OCI-LY1 (cell line): Measurements from ENCODE around the gene MOK.

Source experiments
- H2AFZ ChIP-seq: fragments of 200-600 bp; sonication (generic), shearing (Covaris generic); 2 replicates; pipeline ENCODE4 v1.6.0; 2014; ENCODE audit warnings: antibody characterized with exemption, mild to moderate bottlenecking, low read length
- H3F3A ChIP-seq: fragments of 200-600 bp; sonication (generic), shearing (Covaris generic); 2 replicates; pipeline ENCODE4 v1.6.0; 2014; ENCODE audit warnings: mild to moderate bottlenecking, antibody characterized with exemption, low read length, moderate library complexity; ENCODE audit not compliant: insufficient read depth
- H3K27ac ChIP-seq: fragments of 200-600 bp; sonication (generic); 2 replicates; pipeline ENCODE4 v1.5.1; 2014; ENCODE audit warnings: low read length, mixed run types, mild to moderate bottlenecking, low read depth; ENCODE audit not compliant: poor library complexity, severe bottlenecking
- H3K27me3 ChIP-seq: fragments of 200-600 bp; sonication (generic); 2 replicates; pipeline ENCODE4 v1.6.0; 2014; ENCODE audit warnings: antibody characterized with exemption, mild to moderate bottlenecking, low read length, moderate library complexity; ENCODE audit not compliant: insufficient read depth
- H3K36me3 ChIP-seq: fragments of 200-600 bp; sonication (generic); 2 replicates; pipeline ENCODE4 v1.6.1; 2014; ENCODE audit warnings: mild to moderate bottlenecking, antibody characterized with exemption, low read length, moderate library complexity, mixed read lengths; ENCODE audit not compliant: insufficient read depth
- H3K4me1 ChIP-seq: fragments of 200-600 bp; sonication (generic); 2 replicates; pipeline ENCODE4 v1.5.1; 2014; ENCODE audit warnings: mild to moderate bottlenecking, low read length, moderate library complexity; ENCODE audit not compliant: insufficient read depth, severe bottlenecking
- H3K4me2 ChIP-seq: fragments of 200-600 bp; sonication (generic), shearing (Covaris generic); 2 replicates; pipeline ENCODE4 v1.6.1; 2014; ENCODE audit warnings: low read length
- H3K4me3 ChIP-seq: fragments of 200-600 bp; sonication (generic); 2 replicates; pipeline ENCODE4 v1.5.1; 2014; ENCODE audit warnings: low read length, low read depth, mild to moderate bottlenecking, mixed read lengths; ENCODE audit not compliant: poor library complexity, severe bottlenecking
- H3K79me2 ChIP-seq: fragments of 200-600 bp; shearing (Covaris generic); 2 replicates; pipeline ENCODE4 v1.6.1; 2016; ENCODE audit warnings: mixed run types, low read length, mixed read lengths; ENCODE audit not compliant: insufficient read depth
- H3K9ac ChIP-seq: fragments of 200-600 bp; sonication (generic), shearing (Covaris generic); 2 replicates; pipeline ENCODE4 v1.6.1; 2014; ENCODE audit warnings: mild to moderate bottlenecking, low read length, mixed read lengths
- H3K9me2 ChIP-seq: fragments of 200-600 bp; sonication (generic), shearing (Covaris generic); 2 replicates; pipeline ENCODE4 v1.6.1; 2014; ENCODE audit warnings: low read depth, mild to moderate bottlenecking, low read length, mixed read lengths
- H3K9me3 ChIP-seq: fragments of 200-600 bp; shearing (Covaris generic); 2 replicates; pipeline ENCODE4 v1.6.1; 2014; ENCODE audit warnings: low read length, mixed read lengths
- H4K20me1 ChIP-seq: fragments of 200-600 bp; sonication (generic), shearing (Covaris generic); 2 replicates; pipeline ENCODE4 v1.6.0; 2016; ENCODE audit warnings: mild to moderate bottlenecking, low read length; ENCODE audit not compliant: insufficient read depth
- EZH2 ChIP-seq: fragments of 200-600 bp; sonication (generic), shearing (Covaris generic); IDR thresholded peaks from 2 replicates; pipeline ENCODE4 v1.8.0; 2017; ENCODE audit warnings: borderline replicate concordance, mixed run types, mild to moderate bottlenecking, antibody characterized with exemption, low read length, moderate library complexity, mixed read lengths
- TF ChIP-seq, protein P1 (sequence below): fragments of 200-600 bp; sonication (generic), shearing (Covaris generic); IDR thresholded peaks from 2 replicates; pipeline ENCODE4 v1.5.1; 2017; ENCODE audit warnings: mild to moderate bottlenecking, antibody characterized with exemption, low read length, moderate library complexity, mixed read lengths

Gene MOK

DNA sequence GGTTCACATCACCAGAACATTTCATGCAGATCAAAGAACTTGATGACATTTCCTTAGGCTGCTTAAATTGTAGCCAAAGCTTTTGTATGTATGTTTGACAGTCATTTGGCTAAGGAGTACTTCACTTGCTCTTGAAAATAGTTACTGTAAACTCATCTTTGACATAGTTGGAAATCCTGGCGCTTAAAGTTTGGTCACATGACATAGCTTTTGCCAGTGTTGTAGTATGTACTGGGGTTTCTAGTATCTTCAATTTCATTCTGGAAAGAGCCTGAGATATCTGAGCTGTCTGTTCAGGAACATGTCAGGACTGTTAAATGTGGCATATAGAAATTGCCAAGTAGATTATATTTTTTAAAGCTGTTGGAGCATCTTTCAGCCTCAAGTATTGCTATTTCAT lies 109.5 kb downstream of the MOK start:
- Histone ChIP-seq H3K9ac (no peak overlapping the region), H3K4me3 (no peak overlapping the region), H3K4me2 (no peak overlapping the region), H4K20me1 (no peaks in the 10 kb centered on the region), H3K27ac (no peak overlapping the region), H2AFZ (no peak overlapping the region), H3K9me3 (no peaks in the 10 kb centered on the region), H3K27me3 (no peaks in the 10 kb centered on the region), H3F3A (no peaks in the 10 kb centered on the region), H3K9me2 (no peaks in the 10 kb centered on the region), H3K36me3 (peaks cover 15% of the 10 kb centered on the region; the same call in 1 of the 2 replicates), H3K4me1 (peaks cover 31% of the 10 kb centered on the region), H3K79me2 (no peaks in the 10 kb centered on the region; the same call in 1 of the 2 replicates)
- TF ChIP-seq EZH2: no peak
- TF ChIP-seq, protein P1, sequence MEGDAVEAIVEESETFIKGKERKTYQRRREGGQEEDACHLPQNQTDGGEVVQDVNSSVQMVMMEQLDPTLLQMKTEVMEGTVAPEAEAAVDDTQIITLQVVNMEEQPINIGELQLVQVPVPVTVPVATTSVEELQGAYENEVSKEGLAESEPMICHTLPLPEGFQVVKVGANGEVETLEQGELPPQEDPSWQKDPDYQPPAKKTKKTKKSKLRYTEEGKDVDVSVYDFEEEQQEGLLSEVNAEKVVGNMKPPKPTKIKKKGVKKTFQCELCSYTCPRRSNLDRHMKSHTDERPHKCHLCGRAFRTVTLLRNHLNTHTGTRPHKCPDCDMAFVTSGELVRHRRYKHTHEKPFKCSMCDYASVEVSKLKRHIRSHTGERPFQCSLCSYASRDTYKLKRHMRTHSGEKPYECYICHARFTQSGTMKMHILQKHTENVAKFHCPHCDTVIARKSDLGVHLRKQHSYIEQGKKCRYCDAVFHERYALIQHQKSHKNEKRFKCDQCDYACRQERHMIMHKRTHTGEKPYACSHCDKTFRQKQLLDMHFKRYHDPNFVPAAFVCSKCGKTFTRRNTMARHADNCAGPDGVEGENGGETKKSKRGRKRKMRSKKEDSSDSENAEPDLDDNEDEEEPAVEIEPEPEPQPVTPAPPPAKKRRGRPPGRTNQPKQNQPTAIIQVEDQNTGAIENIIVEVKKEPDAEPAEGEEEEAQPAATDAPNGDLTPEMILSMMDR: no peak

DNA sequence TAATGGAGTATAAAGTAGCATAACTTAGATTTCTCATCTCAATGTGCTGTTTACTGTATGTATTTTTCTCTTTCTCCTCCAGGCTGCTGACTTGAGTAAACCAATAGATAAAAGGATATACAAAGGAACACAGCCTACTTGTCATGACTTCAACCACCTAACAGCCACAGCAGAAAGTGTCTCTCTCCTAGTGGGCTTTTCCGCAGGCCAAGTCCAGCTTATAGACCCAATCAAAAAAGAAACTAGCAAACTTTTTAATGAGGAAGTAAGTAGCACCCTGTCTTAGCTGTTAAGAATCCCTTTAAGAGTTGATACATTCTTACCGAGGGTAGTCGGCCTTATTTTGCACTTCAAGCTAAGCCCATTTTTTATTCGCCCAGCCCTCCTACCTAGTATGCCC lies 110.1 kb downstream of the MOK start:
- peaks cover 26% of the 10 kb centered on the region for H3K4me1 ChIP-seq
- no peaks in the 10 kb centered on the region for H4K20me1 ChIP-seq
- peaks cover 15% of the 10 kb centered on the region; the same call in 1 of the 2 replicates for H3K36me3 ChIP-seq

DNA sequence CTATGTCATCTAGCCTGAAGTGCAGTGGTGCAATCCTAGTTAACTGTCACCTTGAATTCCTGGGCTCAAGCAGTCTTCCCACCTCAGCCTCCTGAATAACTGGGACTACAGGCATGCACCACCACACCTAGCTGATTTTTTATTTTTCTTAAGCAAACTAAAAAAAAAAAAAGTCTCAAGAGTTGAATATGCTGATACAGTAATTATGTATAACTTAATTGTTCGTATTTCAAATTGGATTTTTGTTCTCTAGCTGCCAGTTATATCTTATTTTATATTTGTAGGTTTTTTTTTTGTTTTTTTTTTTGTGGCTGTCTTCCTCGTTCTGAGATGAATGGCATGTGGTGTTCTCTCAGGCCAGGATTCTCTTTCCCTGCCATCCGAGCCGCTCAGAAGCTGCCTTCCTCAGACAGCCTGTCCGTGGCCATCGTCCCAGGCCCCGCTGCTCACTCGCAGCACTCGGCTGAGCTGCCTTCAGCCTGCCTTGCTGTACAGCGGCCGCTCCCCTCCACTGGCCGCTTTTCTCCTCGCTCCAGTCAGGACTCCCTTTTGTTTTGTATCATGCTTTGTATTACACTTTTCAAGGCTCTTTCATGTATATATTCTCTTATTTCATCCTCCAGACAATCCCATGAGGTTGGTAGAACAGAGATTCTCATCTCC lies 112.0 kb downstream of the MOK start:
- Histone ChIP-seq H3F3A (no peaks in the 10 kb centered on the region), H3K27ac (no peak overlapping the region), H3K36me3 (peaks cover 9% of the 10 kb centered on the region; the same call in 1 of the 2 replicates), H3K4me1 (peaks cover 24% of the 10 kb centered on the region), H3K9me3 (no peaks in the 10 kb centered on the region), H3K4me2 (no peak overlapping the region), H3K79me2 (no peaks in the 10 kb centered on the region; the same call in 1 of the 2 replicates), H4K20me1 (no peaks in the 10 kb centered on the region), H3K4me3 (no peak overlapping the region), H3K9me2 (no peaks in the 10 kb centered on the region), H2AFZ (no peak overlapping the region), H3K27me3 (no peaks in the 10 kb centered on the region), H3K9ac (no peak overlapping the region)
- TF ChIP-seq, protein P1: no peak
- no peak for TF ChIP-seq EZH2

More for the DNA sequence above, 110.1 kb downstream of the MOK start:
- H3K9me2 ChIP-seq: no peaks in the 10 kb centered on the region
- no peaks in the 10 kb centered on the region; the same call in 1 of the 2 replicates for H3K79me2 ChIP-seq
- H3F3A ChIP-seq: no peaks in the 10 kb centered on the region
- H2AFZ ChIP-seq: no peak overlapping the region
- H3K9me3 ChIP-seq: no peaks in the 10 kb centered on the region
- no peak overlapping the region for H3K4me2 ChIP-seq
- TF ChIP-seq EZH2: no peak
- TF ChIP-seq, protein P1: no peak
- H3K27ac ChIP-seq: no peak overlapping the region
- H3K9ac ChIP-seq: no peak overlapping the region
- no peak overlapping the region for H3K4me3 ChIP-seq
- H3K27me3 ChIP-seq: no peaks in the 10 kb centered on the region
